HG03064 (cell line): ENCODE results near the gene AQP12B.
"Not testable (repeated sequence)": the region's sequence is repeated elsewhere in the genome, so short reads cannot be mapped to it uniquely, and the experiment has no call there.

Experiments
- ATAC-seq: cut with Tn5 transposase; IDR thresholded peaks from one replicate; pipeline ENCODE4 v1.9.1; 2021; ENCODE audit warnings: low read depth; ENCODE audit not compliant: unreplicated experiment

Gene AQP12B

GRCh38 chr2:240682431-240683224, at the start of gene AQP12B:
TSS of gene AQP12B (minus strand) at chr2:240682885. CDS start at chr2:240682837, 48 bp downstream.
- not testable (repeated sequence) for ATAC-seq

- no peak for ATAC-seq
These were observed 49.5 kb upstream of the AQP12B start for GRCh38 chr2:240732184-240732583.

GRCh38 chr2:240731178-240731545, 48.5 kb upstream of the AQP12B start:
- no peak for ATAC-seq

GRCh38 chr2:240730501-240731177, 48.0 kb upstream of the AQP12B start:
- no peak for ATAC-seq

- no peak for ATAC-seq
These were observed 46.1 kb upstream of the AQP12B start for GRCh38 chr2:240728827-240729226.

GRCh38 chr2:240728361-240728760, 45.7 kb upstream of the AQP12B start:
- no peak for ATAC-seq

- ATAC-seq: no peak
These were observed 45.2 kb upstream of the AQP12B start for GRCh38 chr2:240727913-240728312.

GRCh38 chr2:240727439-240727838, 44.8 kb upstream of the AQP12B start:
- ATAC-seq: no peak

GRCh38 chr2:240726876-240727275, 44.2 kb upstream of the AQP12B start:
- no peak for ATAC-seq

- ATAC-seq: no peak
These were observed 43.0 kb upstream of the AQP12B start for GRCh38 chr2:240725671-240726070.

- ATAC-seq: no peak
These were observed 42.6 kb upstream of the AQP12B start for GRCh38 chr2:240725266-240725665.

GRCh38 chr2:240724431-240724830, 41.7 kb upstream of the AQP12B start:
- ATAC-seq: no peak

- ATAC-seq: no peak
These were observed 41.2 kb upstream of the AQP12B start for GRCh38 chr2:240723851-240724250.

GRCh38 chr2:240722796-240723735, 40.4 kb upstream of the AQP12B start:
- ATAC-seq: no peak

GRCh38 chr2:240722376-240722775, 39.7 kb upstream of the AQP12B start:
- ATAC-seq: no peak

GRCh38 chr2:240721596-240722180, 39.0 kb upstream of the AQP12B start:
- ATAC-seq: no peak

GRCh38 chr2:240720686-240721595, 38.3 kb upstream of the AQP12B start:
- ATAC-seq: no peak

- no peak for ATAC-seq
These were observed 37.2 kb upstream of the AQP12B start for GRCh38 chr2:240719676-240720545.
